WTC11 (cell line): ENCODE measurements around the gene GNS. TPM values are rescaled to one million over a fixed set of nuclear protein-coding genes. Genes with fewer than 3 reads are reported as not detected.

Experiments
- ATAC-seq: fragments of 200-7000 bp; cut with Tn5 transposase; 2 replicates; pipeline ENCODE4 v1.10.0; 2021; ENCODE audit warnings: mild to moderate bottlenecking, moderate library complexity
- CTCF ChIA-PET: fragments of 300-600 bp; sonication (Branson Sonifier 250); formaldehyde crosslinking; loops from one replicate; lab custom pipeline; 2021; ENCODE audit warnings: antibody characterized with exemption; lab: Charles Lee
- POLR2A ChIA-PET: fragments of 350-600 bp; sonication (Branson Sonifier 250); formaldehyde crosslinking; loops from one replicate; lab custom pipeline; 2021; ENCODE audit warnings: antibody characterized with exemption; lab: Charles Lee
- DNase-seq: peaks from one replicate; pipeline ENCODE4 v3.0.0; 2021; ENCODE audit warnings: low spot score
- H3K27ac Mint-ChIP-seq: 2 replicates; pipeline ENCODE4 v1.8.0; 2021; ENCODE audit warnings: mixed read lengths
- H3K27me3 Mint-ChIP-seq: 2 replicates; pipeline ENCODE4 v1.8.0; 2021; ENCODE audit warnings: low read depth, mild to moderate bottlenecking, moderate library complexity, mixed read lengths
- H3K36me3 Mint-ChIP-seq: 2 replicates; pipeline ENCODE4 v1.8.0; 2021; ENCODE audit warnings: mixed read lengths
- H3K4me1 Mint-ChIP-seq: 2 replicates; pipeline ENCODE4 v1.8.0; 2022; ENCODE audit warnings: mixed read lengths
- H3K4me3 Mint-ChIP-seq: 2 replicates; pipeline ENCODE4 v1.8.0; 2021; ENCODE audit warnings: mild to moderate bottlenecking, moderate library complexity, mixed read lengths
- H3K9me3 Mint-ChIP-seq: 2 replicates; pipeline ENCODE4 v1.8.0; 2021; ENCODE audit warnings: mixed read lengths
- ESRRA ChIP-seq: sonication (generic); formaldehyde crosslinking; IDR thresholded peaks from 2 replicates; pipeline ENCODE4 v1.8.1; 2022; ENCODE audit warnings: mild to moderate bottlenecking, missing genetic modification reagents, borderline replicate concordance
- FOXP1 ChIP-seq: sonication (generic); formaldehyde crosslinking; IDR thresholded peaks from 2 replicates; pipeline ENCODE4 v1.8.0; 2022; ENCODE audit warnings: missing genetic modification reagents, mild to moderate bottlenecking, moderate library complexity, borderline replicate concordance
- GTF2I ChIP-seq: fragments of 250-450 bp; sonication (Bioruptor Pico); conservative IDR thresholded peaks from 2 replicates; pipeline ENCODE4 v1.4.0; 2021; ENCODE audit warnings: mild to moderate bottlenecking
- HMGA2 ChIP-seq: fragments of 250-450 bp; sonication (Bioruptor Pico); IDR thresholded peaks from 2 replicates; pipeline ENCODE4 v1.4.0; 2021; ENCODE audit warnings: mild to moderate bottlenecking, moderate library complexity
- MXD4 ChIP-seq: fragments of 250-450 bp; sonication (Bioruptor Pico); IDR thresholded peaks from 2 replicates; pipeline ENCODE4 v1.8.0; 2021; ENCODE audit warnings: mild to moderate bottlenecking, moderate library complexity, borderline replicate concordance
- NFATC4 ChIP-seq: fragments of 250-450 bp; sonication (Bioruptor Pico); IDR thresholded peaks from 2 replicates; pipeline ENCODE4 v1.9.0; 2021; ENCODE audit warnings: mild to moderate bottlenecking
- OVOL2 ChIP-seq: fragments of 250-450 bp; sonication (Bioruptor Pico); IDR thresholded peaks from 2 replicates; pipeline ENCODE4 v1.9.0; 2021; ENCODE audit warnings: mild to moderate bottlenecking, borderline replicate concordance
- TEAD1 ChIP-seq: sonication (generic); formaldehyde crosslinking; IDR thresholded peaks from 2 replicates; pipeline ENCODE4 v1.8.0; 2022; ENCODE audit warnings: mild to moderate bottlenecking, missing genetic modification reagents
- ZNF121 ChIP-seq: sonication (generic); formaldehyde crosslinking; IDR thresholded peaks from 2 replicates; pipeline ENCODE4 v1.8.0; 2023; ENCODE audit warnings: missing genetic modification reagents
- ZNF219 ChIP-seq: sonication (generic); formaldehyde crosslinking; IDR thresholded peaks from 2 replicates; pipeline ENCODE4 v1.8.0; 2023; ENCODE audit warnings: missing genetic modification reagents, mild to moderate bottlenecking, borderline replicate concordance
- ZNF396 ChIP-seq: fragments of 250-450 bp; sonication (Bioruptor Pico); IDR thresholded peaks from 2 replicates; pipeline ENCODE4 v1.8.0; 2021; ENCODE audit warnings: mild to moderate bottlenecking, moderate library complexity, borderline replicate concordance
- ZNF416 ChIP-seq: fragments of 250-450 bp; sonication (Bioruptor Pico); IDR thresholded peaks from 2 replicates; pipeline ENCODE4 v1.9.0; 2021; ENCODE audit warnings: mild to moderate bottlenecking, inconsistent platforms
- total RNA-seq: library from RNA; stranded (reverse); gene quantifications from 3 replicates; pipeline ENCODE4 v1.2.3, GENCODE V29; 2021
- TF ChIP-seq, protein P1 (sequence below): sonication (generic); formaldehyde crosslinking; IDR thresholded peaks from 2 replicates; pipeline ENCODE4 v1.8.1; 2023; ENCODE audit warnings: mild to moderate bottlenecking, missing genetic modification reagents
- TF ChIP-seq, protein P2 (sequence below): sonication (generic); formaldehyde crosslinking; IDR thresholded peaks from 2 replicates; pipeline ENCODE4 v1.8.1; 2022; ENCODE audit warnings: mild to moderate bottlenecking, missing genetic modification reagents, moderate library complexity, borderline replicate concordance
- TF ChIP-seq, protein P3 (sequence below): sonication (generic); formaldehyde crosslinking; IDR thresholded peaks from 2 replicates; pipeline ENCODE4 v1.8.1; 2022; ENCODE audit warnings: low read depth, missing genetic modification reagents, borderline replicate concordance
- TF ChIP-seq, protein P4 (sequence below): sonication (generic); formaldehyde crosslinking; IDR thresholded peaks from 2 replicates; pipeline ENCODE4 v1.8.0; 2022; ENCODE audit warnings: mild to moderate bottlenecking, missing genetic modification reagents
- TF ChIP-seq, protein P5 (sequence below): sonication (generic); formaldehyde crosslinking; IDR thresholded peaks from 2 replicates; pipeline ENCODE4 v1.8.1; 2022; ENCODE audit warnings: low read depth, mild to moderate bottlenecking, moderate library complexity, missing genetic modification reagents, borderline replicate concordance
- TF ChIP-seq, protein P6 (sequence below): sonication (generic); formaldehyde crosslinking; IDR thresholded peaks from 2 replicates; pipeline ENCODE4 v1.8.1; 2023; ENCODE audit warnings: mild to moderate bottlenecking, missing genetic modification reagents

The GNS gene
- total RNA-seq, 1 experiment from 2014 or later, result 24.7 TPM

DNA sequence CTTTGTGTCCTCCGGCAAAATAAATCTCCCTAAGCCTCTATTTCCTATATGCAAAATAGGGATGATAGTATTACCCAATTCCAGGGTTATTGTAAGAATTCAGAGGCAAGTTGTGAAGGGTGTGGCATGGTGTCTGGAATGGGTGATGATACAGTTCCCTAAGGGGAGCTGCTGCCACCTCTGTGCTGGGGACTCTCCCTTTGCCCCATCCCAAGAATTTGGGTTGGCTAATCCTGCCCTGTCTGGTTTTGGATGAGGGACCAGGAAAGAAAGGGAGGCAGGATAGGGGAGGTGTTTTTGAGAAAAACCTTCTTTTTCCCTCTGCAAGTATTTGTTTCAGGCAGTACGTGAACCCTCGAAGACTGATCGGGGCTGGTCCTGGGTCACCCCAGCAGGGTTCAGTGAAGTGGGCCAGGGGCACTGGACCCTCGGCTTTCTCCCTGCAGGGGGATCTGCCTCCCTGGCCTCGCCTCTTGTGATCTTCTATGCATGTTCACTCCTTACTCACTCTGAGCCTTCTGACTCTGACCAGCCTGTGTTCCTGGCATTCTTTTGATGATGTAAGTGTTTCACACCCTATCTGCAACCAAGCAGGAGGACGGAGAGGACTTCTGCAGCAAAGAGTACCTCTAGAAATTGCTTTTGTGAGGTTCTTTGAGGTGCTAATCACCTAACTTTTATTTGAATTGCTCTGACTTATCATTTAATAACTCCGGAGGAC, 88.1 kb downstream of the GNS start:
- Mint-ChIP-seq H3K36me3 (no peaks in the 10 kb centered on the region), H3K9me3 (no peaks in the 10 kb centered on the region), H3K4me1 (peaks cover 85% of the 10 kb centered on the region)
- DNase-seq (no peak), ATAC-seq (no peak)
- TF ChIP-seq ZNF121 (CRISPR knock-in tag), result peak; percentile 36; the same call in 1 of the 2 replicates
- no peak for TF ChIP-seq ZNF219
- TF ChIP-seq, all 79 proteins: peak for 1
- Mint-ChIP-seq H3K4me3 (no peak overlapping the region), H3K27ac (peak overlapping the region; percentile 26), H3K27me3 (no peaks in the 10 kb centered on the region)
- CTCF ChIA-PET, result interaction anchor here (2.3 kb wide), 1 partner anchor 27 kb away, joined by 7 read pairs; no protein-coding TSS in a partner anchor
- POLR2A ChIA-PET, result no interaction called here

DNA sequence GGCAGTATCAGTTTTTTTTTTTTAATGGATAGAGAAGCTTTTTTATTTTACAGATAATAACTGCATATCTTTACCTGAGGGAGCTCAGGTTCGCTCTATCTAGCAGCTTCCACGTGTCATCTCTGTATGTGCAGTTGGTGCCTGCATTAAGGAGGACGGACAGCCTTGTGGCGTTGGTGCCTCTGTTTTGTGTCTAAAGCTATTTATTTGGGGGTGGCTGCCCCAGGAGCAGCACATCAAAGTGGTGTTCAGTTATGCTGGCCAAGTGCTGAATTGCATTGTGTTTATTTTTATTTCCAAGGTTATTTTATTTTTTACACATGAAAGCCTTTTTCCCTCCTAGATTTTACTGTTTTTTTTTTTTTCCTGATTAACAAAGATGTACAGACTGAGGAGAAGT, 89.2 kb downstream of the GNS start:
- Mint-ChIP-seq H3K4me1 (peaks cover 89% of the 10 kb centered on the region), H3K27ac (peak overlapping the region; percentile 32), H3K9me3 (no peaks in the 10 kb centered on the region), H3K4me3 (no peak overlapping the region), H3K36me3 (no peaks in the 10 kb centered on the region), H3K27me3 (no peaks in the 10 kb centered on the region)
- POLR2A ChIA-PET, result interaction anchor here (0.6 to 0.7 kb wide), 3 partner anchors 59 to 825 kb away, joined by 3 to 4 read pairs (median 3); no protein-coding TSS in a partner anchor
- TF ChIP-seq MXD4 (CRISPR knock-in tag) (no peak), FOXP1 (CRISPR knock-in tag) (no peak), GTF2I (CRISPR knock-in tag) (no peak)
- ATAC-seq (no peak), DNase-seq (no peak)
- CTCF ChIA-PET, result interaction anchor here (0.7 to 2.3 kb wide), 5 partner anchors 8 to 121 kb away, joined by 3 to 7 read pairs (median 4); no protein-coding TSS in a partner anchor

DNA sequence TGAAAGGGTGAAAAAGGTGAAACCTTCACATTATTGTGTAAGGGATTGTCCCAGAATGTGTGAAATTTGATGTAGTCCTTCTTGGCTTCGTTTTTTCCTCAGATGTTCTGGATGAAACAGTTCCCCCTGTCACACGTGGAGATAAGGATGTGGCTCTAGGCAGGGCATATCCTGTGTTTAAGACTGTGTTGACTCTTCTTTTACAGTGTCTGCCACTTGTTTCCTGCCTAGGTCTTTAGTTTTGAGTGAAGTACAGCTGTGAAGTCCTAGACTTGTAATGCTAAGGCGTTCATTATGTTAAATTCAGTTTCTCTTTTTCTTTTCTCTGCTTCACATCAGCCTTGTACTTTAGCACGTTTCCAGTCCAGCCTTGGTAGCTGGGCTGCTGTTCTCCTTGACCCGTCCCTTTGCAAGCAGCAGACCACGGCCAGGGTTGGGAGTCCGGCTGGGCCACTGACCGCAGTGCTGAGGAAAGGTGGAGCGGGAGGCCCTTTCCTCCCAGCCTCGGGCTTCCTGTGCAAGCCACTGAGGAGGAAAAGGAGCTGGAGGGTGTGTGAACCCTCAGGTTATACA, 89.8 kb downstream of the GNS start:
- H3K4me3 Mint-ChIP-seq, result peak overlapping the region; percentile 11
- CTCF ChIA-PET, result interaction anchor here (0.7 to 2.3 kb wide), 7 partner anchors 9 to 120 kb away, joined by 3 to 7 read pairs (median 4); no protein-coding TSS in a partner anchor
- peaks cover 89% of the 10 kb centered on the region for H3K4me1 Mint-ChIP-seq
- POLR2A ChIA-PET, result interaction anchor here (0.6 to 0.7 kb wide), 3 partner anchors 58 to 824 kb away, joined by 3 to 4 read pairs (median 3); no protein-coding TSS in a partner anchor
- DNase-seq (peak; percentile 51), ATAC-seq (peak; percentile 64)
- TF ChIP-seq ZNF396 (CRISPR knock-in tag) (no peak), ZNF219 (no peak), TEAD1 (CRISPR knock-in tag) (no peak), ZNF416 (CRISPR knock-in tag) (no peak), OVOL2 (CRISPR knock-in tag) (no peak), ESRRA (no peak), ZNF121 (CRISPR knock-in tag) (no peak), HMGA2 (no peak), NFATC4 (CRISPR knock-in tag) (no peak)
- TF ChIP-seq, protein P1, sequence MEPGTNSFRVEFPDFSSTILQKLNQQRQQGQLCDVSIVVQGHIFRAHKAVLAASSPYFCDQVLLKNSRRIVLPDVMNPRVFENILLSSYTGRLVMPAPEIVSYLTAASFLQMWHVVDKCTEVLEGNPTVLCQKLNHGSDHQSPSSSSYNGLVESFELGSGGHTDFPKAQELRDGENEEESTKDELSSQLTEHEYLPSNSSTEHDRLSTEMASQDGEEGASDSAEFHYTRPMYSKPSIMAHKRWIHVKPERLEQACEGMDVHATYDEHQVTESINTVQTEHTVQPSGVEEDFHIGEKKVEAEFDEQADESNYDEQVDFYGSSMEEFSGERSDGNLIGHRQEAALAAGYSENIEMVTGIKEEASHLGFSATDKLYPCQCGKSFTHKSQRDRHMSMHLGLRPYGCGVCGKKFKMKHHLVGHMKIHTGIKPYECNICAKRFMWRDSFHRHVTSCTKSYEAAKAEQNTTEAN, result no peak
- TF ChIP-seq, protein P2, sequence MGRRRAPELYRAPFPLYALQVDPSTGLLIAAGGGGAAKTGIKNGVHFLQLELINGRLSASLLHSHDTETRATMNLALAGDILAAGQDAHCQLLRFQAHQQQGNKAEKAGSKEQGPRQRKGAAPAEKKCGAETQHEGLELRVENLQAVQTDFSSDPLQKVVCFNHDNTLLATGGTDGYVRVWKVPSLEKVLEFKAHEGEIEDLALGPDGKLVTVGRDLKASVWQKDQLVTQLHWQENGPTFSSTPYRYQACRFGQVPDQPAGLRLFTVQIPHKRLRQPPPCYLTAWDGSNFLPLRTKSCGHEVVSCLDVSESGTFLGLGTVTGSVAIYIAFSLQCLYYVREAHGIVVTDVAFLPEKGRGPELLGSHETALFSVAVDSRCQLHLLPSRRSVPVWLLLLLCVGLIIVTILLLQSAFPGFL (CRISPR knock-in tag), result no peak
- TF ChIP-seq, protein P3, sequence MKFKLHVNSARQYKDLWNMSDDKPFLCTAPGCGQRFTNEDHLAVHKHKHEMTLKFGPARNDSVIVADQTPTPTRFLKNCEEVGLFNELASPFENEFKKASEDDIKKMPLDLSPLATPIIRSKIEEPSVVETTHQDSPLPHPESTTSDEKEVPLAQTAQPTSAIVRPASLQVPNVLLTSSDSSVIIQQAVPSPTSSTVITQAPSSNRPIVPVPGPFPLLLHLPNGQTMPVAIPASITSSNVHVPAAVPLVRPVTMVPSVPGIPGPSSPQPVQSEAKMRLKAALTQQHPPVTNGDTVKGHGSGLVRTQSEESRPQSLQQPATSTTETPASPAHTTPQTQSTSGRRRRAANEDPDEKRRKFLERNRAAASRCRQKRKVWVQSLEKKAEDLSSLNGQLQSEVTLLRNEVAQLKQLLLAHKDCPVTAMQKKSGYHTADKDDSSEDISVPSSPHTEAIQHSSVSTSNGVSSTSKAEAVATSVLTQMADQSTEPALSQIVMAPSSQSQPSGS, result no peak
- TF ChIP-seq, protein P4, sequence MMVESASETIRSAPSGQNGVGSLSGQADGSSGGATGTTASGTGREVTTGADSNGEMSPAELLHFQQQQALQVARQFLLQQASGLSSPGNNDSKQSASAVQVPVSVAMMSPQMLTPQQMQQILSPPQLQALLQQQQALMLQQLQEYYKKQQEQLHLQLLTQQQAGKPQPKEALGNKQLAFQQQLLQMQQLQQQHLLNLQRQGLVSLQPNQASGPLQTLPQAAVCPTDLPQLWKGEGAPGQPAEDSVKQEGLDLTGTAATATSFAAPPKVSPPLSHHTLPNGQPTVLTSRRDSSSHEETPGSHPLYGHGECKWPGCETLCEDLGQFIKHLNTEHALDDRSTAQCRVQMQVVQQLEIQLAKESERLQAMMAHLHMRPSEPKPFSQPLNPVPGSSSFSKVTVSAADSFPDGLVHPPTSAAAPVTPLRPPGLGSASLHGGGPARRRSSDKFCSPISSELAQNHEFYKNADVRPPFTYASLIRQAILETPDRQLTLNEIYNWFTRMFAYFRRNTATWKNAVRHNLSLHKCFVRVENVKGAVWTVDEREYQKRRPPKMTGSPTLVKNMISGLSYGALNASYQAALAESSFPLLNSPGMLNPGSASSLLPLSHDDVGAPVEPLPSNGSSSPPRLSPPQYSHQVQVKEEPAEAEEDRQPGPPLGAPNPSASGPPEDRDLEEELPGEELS (CRISPR knock-in tag), result no peak
- TF ChIP-seq, protein P5, sequence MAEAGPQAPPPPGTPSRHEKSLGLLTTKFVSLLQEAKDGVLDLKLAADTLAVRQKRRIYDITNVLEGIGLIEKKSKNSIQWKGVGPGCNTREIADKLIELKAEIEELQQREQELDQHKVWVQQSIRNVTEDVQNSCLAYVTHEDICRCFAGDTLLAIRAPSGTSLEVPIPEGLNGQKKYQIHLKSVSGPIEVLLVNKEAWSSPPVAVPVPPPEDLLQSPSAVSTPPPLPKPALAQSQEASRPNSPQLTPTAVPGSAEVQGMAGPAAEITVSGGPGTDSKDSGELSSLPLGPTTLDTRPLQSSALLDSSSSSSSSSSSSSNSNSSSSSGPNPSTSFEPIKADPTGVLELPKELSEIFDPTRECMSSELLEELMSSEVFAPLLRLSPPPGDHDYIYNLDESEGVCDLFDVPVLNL, result no peak
- TF ChIP-seq, protein P6, sequence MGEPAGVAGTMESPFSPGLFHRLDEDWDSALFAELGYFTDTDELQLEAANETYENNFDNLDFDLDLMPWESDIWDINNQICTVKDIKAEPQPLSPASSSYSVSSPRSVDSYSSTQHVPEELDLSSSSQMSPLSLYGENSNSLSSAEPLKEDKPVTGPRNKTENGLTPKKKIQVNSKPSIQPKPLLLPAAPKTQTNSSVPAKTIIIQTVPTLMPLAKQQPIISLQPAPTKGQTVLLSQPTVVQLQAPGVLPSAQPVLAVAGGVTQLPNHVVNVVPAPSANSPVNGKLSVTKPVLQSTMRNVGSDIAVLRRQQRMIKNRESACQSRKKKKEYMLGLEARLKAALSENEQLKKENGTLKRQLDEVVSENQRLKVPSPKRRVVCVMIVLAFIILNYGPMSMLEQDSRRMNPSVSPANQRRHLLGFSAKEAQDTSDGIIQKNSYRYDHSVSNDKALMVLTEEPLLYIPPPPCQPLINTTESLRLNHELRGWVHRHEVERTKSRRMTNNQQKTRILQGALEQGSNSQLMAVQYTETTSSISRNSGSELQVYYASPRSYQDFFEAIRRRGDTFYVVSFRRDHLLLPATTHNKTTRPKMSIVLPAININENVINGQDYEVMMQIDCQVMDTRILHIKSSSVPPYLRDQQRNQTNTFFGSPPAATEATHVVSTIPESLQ, result no peak
- peak overlapping the region; percentile 95 for H3K27ac Mint-ChIP-seq
- no peaks in the 10 kb centered on the region for H3K27me3 Mint-ChIP-seq
- H3K36me3 Mint-ChIP-seq, result no peaks in the 10 kb centered on the region
- no peaks in the 10 kb centered on the region for H3K9me3 Mint-ChIP-seq
